Ascending aorta (tissue), 2 donors: ENCODE measurements around the gene ATP9B. TPM values are rescaled to one million over a fixed set of nuclear protein-coding genes. Genes with fewer than 3 reads are reported as not detected.
"Not testable (repeated sequence)": the region's sequence is repeated elsewhere in the genome, so short reads cannot be mapped to it uniquely, and the experiment has no call there.

ENCODE experiments used
- DNase-seq, 2 donors: peaks; one replicate each; pipeline ENCODE4 v3.0.0-alpha.2; 2019; ENCODE audit warnings: low spot score in 2 of 2
- H3K27ac ChIP-seq, 2 donors: fragments of 200-600 bp; sonication (generic); one replicate each; pipeline ENCODE4 v1.5.1; 2016 to 2017; ENCODE audit warnings: mild to moderate bottlenecking in 1 of 2
- H3K27me3 ChIP-seq: fragments of 200-600 bp; sonication (generic); one replicate; pipeline ENCODE4 v1.5.1; 2017
- H3K36me3 ChIP-seq, 2 donors: fragments of 200-600 bp; sonication (generic); one replicate each; pipeline ENCODE4 v1.5.1; 2016
- H3K4me1 ChIP-seq, 2 donors: fragments of 200-600 bp; sonication (generic); one replicate each; pipeline ENCODE4 v1.5.1; 2016 to 2017; ENCODE audit warnings: mild to moderate bottlenecking in 1 of 2
- H3K4me3 ChIP-seq, 2 donors: fragments of 200-600 bp; sonication (generic); one replicate each; pipeline ENCODE4 v1.5.1; 2016 to 2017; ENCODE audit warnings: mild to moderate bottlenecking in 1 of 2
- H3K9me3 ChIP-seq, 2 donors: fragments of 200-600 bp; sonication (generic); one replicate each; pipeline ENCODE4 v1.5.1; 2016
- CTCF ChIP-seq, 3 experiments: fragments of 200-600 bp in 2 of 3; fragments of 450-650 bp in 1 of 3; sonication (generic) in 2 of 3; IDR thresholded peaks; one replicate each; pipeline ENCODE4 v1.5.1; 2016 to 2019; ENCODE audit warnings: antibody characterized with exemption in 3 of 3, mild to moderate bottlenecking in 1 of 3, moderate library complexity in 1 of 3
- intact Hi-C: fragments of 100-400 bp; cut with DNase I; formaldehyde crosslinking; loops from one replicate; pipeline ENCODE4 v1.15.1; 2023
- total RNA-seq: library from RNA; depleted of rRNA; stranded (reverse); fragments of >200 nt; gene quantifications from one replicate; pipeline ENCODE4 v1.1.0, GENCODE V29; 2016

The ATP9B gene
- total RNA-seq, 1 donor from 2014 or later: 14.4 TPM

DNA sequence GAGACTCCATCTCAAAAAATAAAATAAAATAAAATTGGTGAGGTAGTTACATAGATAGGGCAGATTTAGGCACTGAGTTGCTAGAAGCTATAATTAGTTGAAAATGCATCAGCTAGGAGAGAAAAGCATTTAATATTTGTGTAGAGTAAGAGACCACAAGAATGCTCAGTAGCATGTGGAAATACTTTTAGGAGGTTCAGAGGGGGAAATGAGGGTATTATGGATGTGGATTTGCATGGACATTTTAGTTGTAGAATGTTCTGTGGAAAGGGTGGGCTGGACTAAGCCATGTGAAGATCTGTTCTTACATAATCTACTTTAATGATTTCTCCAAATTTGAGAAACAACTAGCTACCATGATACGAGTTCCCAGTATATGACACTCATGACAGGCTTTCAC lies 95.5 kb downstream of the ATP9B start:
- peaks cover 9 to 17% of the 10 kb centered on the region in 2 donors for H3K36me3 ChIP-seq
- H3K27ac ChIP-seq: no peak overlapping the region
- no peaks in the 10 kb centered on the region for H3K4me1 ChIP-seq
- H3K27me3 ChIP-seq: no peaks in the 10 kb centered on the region
- TF ChIP-seq CTCF (IDR thresholded peaks at IDR 0.05): no peak
- H3K4me3 ChIP-seq: no peak overlapping the region
- DNase-seq: no peak
- intact Hi-C loops: no loop called here
- H3K9me3 ChIP-seq: no peaks in the 10 kb centered on the region

GRCh38 chr18:79166702-79167101 lies 97.5 kb downstream of the ATP9B start:
- Histone ChIP-seq H3K27ac (no peak overlapping the region), H3K36me3 (peaks cover 9 to 17% of the 10 kb centered on the region in 2 donors), H3K4me1 (no peaks in the 10 kb centered on the region), H3K4me3 (no peak overlapping the region), H3K27me3 (no peaks in the 10 kb centered on the region), H3K9me3 (no peaks in the 10 kb centered on the region)
- no peak for TF ChIP-seq CTCF (IDR thresholded peaks at IDR 0.05)
- no peak for DNase-seq
- intact Hi-C loops: no loop called here

- Histone ChIP-seq H3K27ac (no peak overlapping the region), H3K4me1 (no peaks in the 10 kb centered on the region), H3K36me3 (peaks cover 9 to 17% of the 10 kb centered on the region in 2 donors), H3K9me3 (no peaks in the 10 kb centered on the region), H3K4me3 (no peak overlapping the region), H3K27me3 (no peaks in the 10 kb centered on the region)
- no peak for DNase-seq
- TF ChIP-seq CTCF (IDR thresholded peaks at IDR 0.05): no peak
- intact Hi-C loops: no loop called here
Observed at GRCh38 chr18:79167526-79168190, 98.5 kb downstream of the ATP9B start.

DNA sequence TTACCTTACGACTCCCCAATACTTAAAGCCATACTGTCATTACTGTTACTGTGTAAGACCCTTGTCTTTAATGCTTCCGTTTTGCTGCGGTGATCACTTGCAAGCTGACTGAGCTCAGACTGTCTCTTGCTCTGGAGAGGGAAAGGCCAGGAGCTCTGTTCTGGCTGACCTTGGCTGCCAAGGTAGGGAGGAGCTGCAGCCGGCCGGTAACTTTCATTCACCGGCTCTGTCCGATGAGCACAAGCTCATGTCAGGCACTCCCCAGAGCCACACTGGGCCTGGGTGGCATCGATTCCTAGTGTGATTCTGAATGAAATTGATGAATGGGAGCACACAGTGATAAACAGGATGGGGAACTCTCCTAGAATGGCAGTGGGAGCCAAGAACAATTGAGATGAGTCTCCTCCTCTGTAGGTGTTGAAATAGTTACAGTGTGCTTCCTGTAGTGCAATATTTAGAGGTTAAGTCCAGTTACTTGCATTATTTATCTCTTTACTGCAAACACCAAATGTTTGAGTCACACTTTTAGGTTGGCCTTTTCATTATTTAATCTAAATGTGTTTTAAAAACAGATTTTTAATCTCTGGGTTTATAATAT lies 100.9 kb downstream of the ATP9B start:
- no peak overlapping the region for H3K4me3 ChIP-seq
- intact Hi-C loops: no loop called here
- no peak for TF ChIP-seq CTCF (IDR thresholded peaks at IDR 0.05)
- H3K27me3 ChIP-seq: no peaks in the 10 kb centered on the region
- no peaks in the 10 kb centered on the region for H3K9me3 ChIP-seq
- H3K27ac ChIP-seq: no peak overlapping the region
- no peaks in the 10 kb centered on the region for H3K4me1 ChIP-seq
- no peak for DNase-seq
- H3K36me3 ChIP-seq: peaks cover 9 to 28% of the 10 kb centered on the region in 2 donors

- H3K27ac ChIP-seq, H3K4me3 ChIP-seq, H3K27me3 ChIP-seq, H3K4me1 ChIP-seq, DNase-seq, intact Hi-C loops, H3K9me3 ChIP-seq: not testable (repeated sequence)
- H3K36me3 ChIP-seq: peaks cover 0 to 18% of the 10 kb centered on the region in 2 donors
Observed at GRCh38 chr18:79172331-79172730, 103.1 kb downstream of the ATP9B start.

DNA sequence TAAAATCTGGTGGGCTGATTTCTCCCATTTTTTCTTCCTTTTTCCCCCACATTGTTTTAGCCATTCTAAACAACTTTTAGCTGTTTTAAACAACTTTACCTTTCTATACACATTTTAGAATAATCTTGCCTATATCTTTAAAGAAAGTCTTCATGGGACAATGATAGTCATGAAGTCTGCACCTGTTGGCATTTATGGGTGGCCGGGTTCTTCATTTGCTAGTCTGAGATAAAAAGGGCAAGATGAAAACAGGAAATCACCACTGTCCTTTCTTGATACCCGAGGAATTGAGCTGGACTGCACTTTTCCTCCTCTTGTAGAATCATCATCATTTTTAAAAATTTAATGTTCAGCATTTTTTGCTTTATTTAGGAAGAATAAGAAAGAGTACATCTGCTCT lies 104.5 kb downstream of the ATP9B start:
- Histone ChIP-seq H3K9me3 (no peaks in the 10 kb centered on the region), H3K36me3 (peaks cover 0 to 23% of the 10 kb centered on the region in 2 donors), H3K27me3 (no peaks in the 10 kb centered on the region), H3K4me1 (no peaks in the 10 kb centered on the region), H3K4me3 (no peak overlapping the region), H3K27ac (no peak overlapping the region)
- intact Hi-C loops: no loop called here
- no peak for TF ChIP-seq CTCF (IDR thresholded peaks at IDR 0.05)
- no peak for DNase-seq
